ENCODE results near the gene N4BP2.

Gene N4BP2

DNA sequence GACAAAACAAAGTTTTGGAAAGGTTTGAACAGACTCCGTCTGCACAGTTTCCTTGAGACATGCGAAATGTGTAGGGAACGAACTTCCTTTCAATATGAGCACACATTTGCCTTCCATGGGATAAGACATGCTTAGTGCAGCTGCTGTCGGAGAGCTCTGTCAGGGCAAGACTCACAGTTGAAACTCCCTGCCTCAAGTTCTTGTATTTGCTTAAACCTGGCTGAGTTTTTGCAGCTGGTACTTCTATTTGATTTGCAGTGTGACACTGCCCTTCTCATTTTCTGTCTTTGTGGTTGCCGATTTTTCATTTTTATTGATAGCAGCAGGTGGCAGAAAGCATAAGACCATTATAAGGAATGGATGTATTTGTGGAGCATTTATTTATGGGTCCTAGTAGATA lies 122.0 kb downstream of the N4BP2 start:
- no peak overlapping the region for H3K27ac ChIP-seq
- TF ChIP-seq, protein P1, sequence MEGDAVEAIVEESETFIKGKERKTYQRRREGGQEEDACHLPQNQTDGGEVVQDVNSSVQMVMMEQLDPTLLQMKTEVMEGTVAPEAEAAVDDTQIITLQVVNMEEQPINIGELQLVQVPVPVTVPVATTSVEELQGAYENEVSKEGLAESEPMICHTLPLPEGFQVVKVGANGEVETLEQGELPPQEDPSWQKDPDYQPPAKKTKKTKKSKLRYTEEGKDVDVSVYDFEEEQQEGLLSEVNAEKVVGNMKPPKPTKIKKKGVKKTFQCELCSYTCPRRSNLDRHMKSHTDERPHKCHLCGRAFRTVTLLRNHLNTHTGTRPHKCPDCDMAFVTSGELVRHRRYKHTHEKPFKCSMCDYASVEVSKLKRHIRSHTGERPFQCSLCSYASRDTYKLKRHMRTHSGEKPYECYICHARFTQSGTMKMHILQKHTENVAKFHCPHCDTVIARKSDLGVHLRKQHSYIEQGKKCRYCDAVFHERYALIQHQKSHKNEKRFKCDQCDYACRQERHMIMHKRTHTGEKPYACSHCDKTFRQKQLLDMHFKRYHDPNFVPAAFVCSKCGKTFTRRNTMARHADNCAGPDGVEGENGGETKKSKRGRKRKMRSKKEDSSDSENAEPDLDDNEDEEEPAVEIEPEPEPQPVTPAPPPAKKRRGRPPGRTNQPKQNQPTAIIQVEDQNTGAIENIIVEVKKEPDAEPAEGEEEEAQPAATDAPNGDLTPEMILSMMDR (conservative IDR thresholded peaks at IDR 0.05), result no peak
- TF ChIP-seq ZFX (IDR thresholded peaks at IDR 0.05), result no peak

DNA sequence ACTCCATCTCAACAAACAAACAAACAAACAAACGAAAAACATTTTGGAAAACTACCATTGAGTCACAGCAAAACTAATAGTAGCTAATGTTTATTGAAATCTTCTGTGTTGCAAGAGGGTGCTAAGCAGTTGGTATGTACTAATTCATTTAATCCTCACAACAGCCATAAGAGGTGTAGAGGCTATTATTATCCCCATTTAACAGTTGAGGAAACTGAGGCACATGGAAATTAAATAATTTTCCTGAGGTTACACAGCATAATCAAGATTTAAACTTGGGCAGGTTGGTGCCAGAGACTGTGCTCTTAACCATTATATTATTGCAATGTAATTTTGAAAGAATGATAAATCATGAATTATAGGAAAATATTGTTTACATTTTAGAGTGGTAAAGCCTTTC lies 122.7 kb downstream of the N4BP2 start:
- no peak overlapping the region for H3K27ac ChIP-seq

DNA sequence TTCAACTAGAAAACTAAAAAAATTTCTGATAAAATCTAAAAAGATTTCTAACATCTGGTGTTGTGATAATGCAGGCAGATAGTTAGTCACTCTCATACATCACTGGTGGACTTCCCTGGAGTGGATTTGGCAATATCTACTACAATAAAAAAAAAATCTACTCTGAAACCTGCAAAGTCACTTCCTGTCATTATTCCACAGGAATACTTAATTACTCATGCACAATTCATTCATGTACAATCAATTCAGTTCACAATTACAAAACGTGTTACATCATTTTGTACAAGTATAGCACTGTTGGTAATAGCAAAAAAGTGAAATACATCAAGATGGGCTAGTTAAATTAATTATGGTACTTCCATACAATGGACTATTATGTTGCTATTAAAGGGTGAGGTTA lies 123.7 kb downstream of the N4BP2 start:
- no peak overlapping the region for H3K27ac ChIP-seq
- no peak for TF ChIP-seq ZFX (IDR thresholded peaks at IDR 0.05)
- TF ChIP-seq, protein P1 (conservative IDR thresholded peaks at IDR 0.05), result no peak

More for the DNA sequence above, 122.7 kb downstream of the N4BP2 start:
- TF ChIP-seq, protein P1 (conservative IDR thresholded peaks at IDR 0.05), result no peak
- TF ChIP-seq ZFX (IDR thresholded peaks at IDR 0.05), result no peak

DNA sequence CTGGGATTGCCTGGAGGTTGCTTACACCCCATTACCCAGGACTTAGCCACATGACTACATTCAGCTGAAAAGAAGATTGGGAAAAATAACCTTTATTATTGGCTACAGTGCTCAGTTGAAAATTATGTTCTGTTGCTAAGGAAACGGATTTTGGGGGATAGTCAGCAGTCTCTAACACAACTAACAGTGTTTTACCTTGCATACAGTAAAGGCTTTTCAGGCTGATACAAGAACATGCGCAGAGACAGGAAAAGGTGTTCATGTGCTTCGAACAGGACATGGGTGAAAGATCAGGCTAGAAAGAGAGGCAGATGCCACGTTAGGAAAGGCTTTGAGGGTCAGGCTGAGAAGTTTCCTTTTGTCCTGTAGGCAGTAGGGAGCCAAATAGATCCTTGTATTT lies 125.4 kb downstream of the N4BP2 start:
- TF ChIP-seq ZFX (IDR thresholded peaks at IDR 0.05), result no peak
- TF ChIP-seq, protein P1 (conservative IDR thresholded peaks at IDR 0.05), result no peak
- no peak overlapping the region for H3K27ac ChIP-seq

DNA sequence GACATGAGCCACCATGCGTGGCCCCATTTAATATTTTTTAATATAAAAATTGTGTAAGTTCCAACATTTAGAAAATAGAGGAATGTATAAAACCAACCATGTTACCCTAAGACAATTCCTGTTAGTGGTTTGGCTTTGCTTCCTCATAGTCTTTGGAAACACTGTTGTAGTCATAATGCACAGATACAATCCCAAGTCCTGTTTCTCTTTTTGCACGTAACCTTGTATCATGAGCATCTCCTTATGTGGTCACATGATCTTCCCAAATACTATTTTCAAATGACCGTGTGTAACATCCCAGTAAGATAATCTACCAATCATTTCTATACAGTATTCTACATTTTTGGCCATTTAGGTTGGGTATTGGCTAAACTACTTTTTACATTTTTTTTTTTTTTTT lies 126.3 kb downstream of the N4BP2 start:
- TF ChIP-seq, protein P1 (conservative IDR thresholded peaks at IDR 0.05), result no peak
- TF ChIP-seq ZFX (IDR thresholded peaks at IDR 0.05), result no peak
- no peak overlapping the region for H3K27ac ChIP-seq

DNA sequence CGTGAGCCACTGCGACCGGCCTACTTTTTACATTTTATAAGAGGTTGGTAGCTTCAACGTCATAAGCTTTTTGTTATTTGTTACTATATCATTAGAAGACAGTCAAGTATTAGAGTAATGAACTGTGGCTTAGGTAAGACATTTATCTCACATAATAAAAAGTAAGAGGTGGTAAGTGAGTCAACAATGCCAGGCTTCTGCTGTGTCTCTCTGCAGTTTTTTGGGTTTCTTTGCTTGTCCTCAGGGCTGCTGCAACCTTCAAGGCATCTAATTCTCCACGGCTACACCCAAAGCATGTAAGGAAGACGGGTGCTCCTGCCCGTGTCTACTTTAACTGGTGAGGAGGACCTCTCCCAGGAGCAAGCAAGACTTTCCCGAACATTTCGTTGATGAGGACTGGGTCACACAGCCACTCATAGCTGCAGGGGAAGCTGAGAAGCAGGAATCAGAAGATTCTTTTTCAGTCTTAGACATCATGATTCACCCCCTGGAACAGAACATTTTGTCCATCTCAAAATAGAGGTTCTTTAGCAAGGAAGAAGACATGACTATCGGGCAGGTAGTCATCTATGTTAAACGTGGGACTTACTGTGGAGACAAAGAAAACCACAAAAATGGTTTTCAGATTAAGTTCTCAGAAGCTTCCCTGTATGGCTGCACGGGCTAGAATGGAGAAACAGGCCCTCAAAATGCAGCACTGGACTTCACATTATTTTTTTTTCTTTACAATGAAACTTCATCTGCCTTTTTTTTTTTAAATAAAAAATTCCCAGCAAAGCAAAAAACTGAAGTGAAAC lies 127.2 kb downstream of the N4BP2 start:
- no peak overlapping the region for H3K27ac ChIP-seq
- TF ChIP-seq, protein P1 (conservative IDR thresholded peaks at IDR 0.05), result no peak
- no peak for TF ChIP-seq ZFX (IDR thresholded peaks at IDR 0.05)

DNA sequence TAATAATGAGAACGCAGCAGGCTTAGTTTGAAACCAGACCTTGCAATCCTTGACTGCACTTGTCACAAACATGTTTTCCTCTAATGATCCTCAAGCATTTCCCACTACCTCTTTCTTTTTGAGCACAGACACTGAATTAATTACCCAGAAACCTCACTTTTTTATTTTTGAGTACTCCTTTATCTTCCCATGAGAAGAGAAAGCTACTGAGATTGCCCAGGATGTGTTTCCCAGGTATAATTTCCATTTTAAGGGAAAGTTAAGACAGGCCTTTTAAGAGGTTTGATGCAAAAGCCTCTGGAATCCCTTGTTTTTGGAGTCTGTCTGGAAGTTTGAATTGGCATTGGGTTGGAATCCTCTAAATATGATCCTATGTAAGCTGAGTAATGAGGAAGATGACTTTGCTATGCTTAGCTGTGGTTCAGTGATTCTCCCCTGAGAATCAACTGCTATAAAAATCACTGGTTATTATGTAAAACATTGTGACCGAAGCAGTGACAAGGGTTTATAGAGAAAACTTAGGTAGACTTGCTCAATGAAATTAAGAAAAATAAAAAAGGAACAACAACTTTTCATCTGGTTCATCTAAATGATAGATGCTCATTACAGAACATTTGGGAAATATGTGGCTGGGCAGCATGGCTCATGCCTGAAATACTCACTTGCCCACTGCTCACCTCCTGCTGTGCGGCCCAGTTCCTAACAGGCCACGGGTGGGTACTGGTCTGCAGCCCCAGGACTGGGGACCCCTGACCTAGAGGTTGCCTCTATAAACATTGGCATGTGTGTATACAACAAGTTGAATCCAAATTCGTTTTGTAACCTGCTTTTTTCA lies 129.4 kb downstream of the N4BP2 start:
- TF ChIP-seq, protein P1 (conservative IDR thresholded peaks at IDR 0.05), result no peak
- no peak for TF ChIP-seq ZFX (IDR thresholded peaks at IDR 0.05)
- H3K27ac ChIP-seq, result no peak overlapping the region

Data from C4-2B (cell line).